ENCODE measurements around the gene NBAS. TPM values are rescaled to one million over a fixed set of nuclear protein-coding genes. Genes with fewer than 3 reads are reported as not detected.
A peak's percentile ranks its signal among the peaks of the same experiment; 100 is the strongest.

Gene NBAS
- total RNA-seq, 2 experiments from 2014 or later: 24.4 to 28.8 TPM

DNA sequence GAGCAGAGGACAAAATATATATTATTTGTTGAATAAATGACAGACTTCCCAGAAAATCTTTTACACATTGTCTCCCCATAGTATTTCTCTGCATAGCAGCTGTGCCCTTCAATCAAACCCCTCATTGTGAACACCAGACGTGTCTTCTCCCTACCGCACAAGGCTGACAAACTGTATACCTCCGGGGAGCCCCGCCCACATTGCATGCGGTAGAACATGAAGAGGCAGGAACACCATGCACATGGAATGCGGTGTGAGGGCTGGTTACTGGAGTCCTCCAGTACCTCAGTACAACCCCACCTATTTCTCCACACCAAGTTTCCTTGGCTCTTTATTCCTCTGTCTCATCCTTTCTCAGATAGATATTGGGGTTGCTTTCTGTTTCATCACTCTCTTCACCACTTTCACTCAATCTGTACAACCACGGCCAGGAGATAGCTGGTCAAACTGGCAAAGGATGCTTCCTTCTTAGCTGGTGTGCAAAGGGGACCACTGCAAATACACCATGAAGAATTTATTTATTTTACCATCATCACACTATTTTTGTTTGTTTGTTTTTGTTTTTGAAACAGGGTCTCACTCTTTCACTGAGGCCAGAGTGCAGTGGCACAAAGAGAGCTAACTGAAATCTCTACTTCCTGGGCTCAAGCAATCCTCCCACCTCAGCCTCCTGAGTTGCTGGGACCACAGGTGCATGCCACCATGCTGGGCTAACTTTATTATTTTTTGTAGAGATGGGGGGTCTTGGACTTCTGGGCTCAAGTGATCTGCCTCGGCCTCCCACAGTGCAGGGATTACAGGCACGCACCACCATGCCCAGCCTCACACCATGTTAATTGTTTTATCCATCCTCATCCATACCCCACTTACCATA is 2.3 kb upstream of the NBAS start:
- Histone ChIP-seq H3K27ac (ENCODE audit: low read depth, low read length, poor library complexity, severe bottlenecking) (no peak overlapping the region), H2AFZ (ENCODE audit: low read length) (no peak overlapping the region), H3K4me1 (ENCODE audit: insufficient read depth, low read length, poor library complexity, severe bottlenecking) (peaks cover 16% of the 10 kb centered on the region), H3K79me2 (ENCODE audit: insufficient read depth, low read depth, low read length) (peaks cover 17% of the 10 kb centered on the region), H3K9me2 (ENCODE audit: insufficient read depth, low read length) (no peaks in the 10 kb centered on the region), H3K4me2 (ENCODE audit: low read length) (no peak overlapping the region), H4K20me1 (ENCODE audit: insufficient read depth, low read length) (no peaks in the 10 kb centered on the region), H3K9me3 (ENCODE audit: low read length) (no peaks in the 10 kb centered on the region), H3K36me3 (ENCODE audit: insufficient read depth, low read length) (no peaks in the 10 kb centered on the region), H3K4me3 (ENCODE audit: low read depth, low read length, poor library complexity, severe bottlenecking) (no peak overlapping the region)
- CTCF ChIA-PET (ENCODE audit: unreplicated experiment): no interaction called here
- no peak for TF ChIP-seq CTCF (conservative IDR thresholded peaks at IDR 0.05; ENCODE audit: low read length)
- TF ChIP-seq EZH2phosphoT487 (IDR thresholded peaks at IDR 0.05; ENCODE audit: borderline replicate concordance, low read depth, low read length): no peak
- POLR2A ChIA-PET: interaction anchor here (0.7 kb wide), 1 partner anchor 13 kb away, joined by 3 read pairs; no protein-coding TSS in a partner anchor
- BruUV-seq (replicated peaks): no TSS peak
- intact Hi-C loops (cut with micrococcal nuclease; ENCODE audit: unreplicated experiment): no loop called here
- no peak for DNase-seq (ENCODE audit: low spot score)

GRCh38 chr2:15562354-15563031 is 1.4 kb upstream of the NBAS start:
- Histone ChIP-seq H3K4me2 (ENCODE audit: low read length) (peak overlapping the region; percentile 89; the same call in 1 of the 2 replicates), H2AFZ (ENCODE audit: low read length) (peak overlapping the region; percentile 100; the same call in 1 of the 2 replicates), H3K79me2 (ENCODE audit: insufficient read depth, low read depth, low read length) (peaks cover 17% of the 10 kb centered on the region), H3K9me3 (ENCODE audit: low read length) (no peaks in the 10 kb centered on the region), H3K4me1 (ENCODE audit: insufficient read depth, low read length, poor library complexity, severe bottlenecking) (peaks cover 16% of the 10 kb centered on the region), H3K36me3 (ENCODE audit: insufficient read depth, low read length) (no peaks in the 10 kb centered on the region), H3K4me3 (ENCODE audit: low read depth, low read length, poor library complexity, severe bottlenecking) (no peak overlapping the region), H3K9me2 (ENCODE audit: insufficient read depth, low read length) (no peaks in the 10 kb centered on the region), H4K20me1 (ENCODE audit: insufficient read depth, low read length) (no peaks in the 10 kb centered on the region), H3K27ac (ENCODE audit: low read depth, low read length, poor library complexity, severe bottlenecking) (no peak overlapping the region)
- DNase-seq (ENCODE audit: low spot score): no peak
- TF ChIP-seq EZH2phosphoT487 (IDR thresholded peaks at IDR 0.05; ENCODE audit: borderline replicate concordance, low read depth, low read length) (no peak), CTCF (conservative IDR thresholded peaks at IDR 0.05; ENCODE audit: low read length) (no peak)
- ChIA-PET CTCF (ENCODE audit: unreplicated experiment) (no interaction called here), POLR2A (interaction anchor here (0.6 to 1.6 kb wide), 7 partner anchors 9 to 565 kb away, joined by 3 to 9 read pairs (median 6); no protein-coding TSS in a partner anchor)
- intact Hi-C loops (cut with micrococcal nuclease; ENCODE audit: unreplicated experiment): no loop called here
- no TSS peak for BruUV-seq (replicated peaks)

Data from OCI-LY7 (cell line).